NB4 (cell line): ENCODE results near the gene PRSS2.

Experiments
- CTCF ChIP-seq: IDR thresholded peaks from one replicate; pipeline ENCODE4 v1.5.1; 2012; ENCODE audit warnings: low read depth, low read length
- MAX ChIP-seq: IDR thresholded peaks from 2 replicates; pipeline ENCODE4 v1.6.1; 2011; ENCODE audit warnings: low read depth, low read length
- MYC ChIP-seq: IDR thresholded peaks from 2 replicates; pipeline ENCODE4 v1.6.1; 2011; ENCODE audit warnings: low read depth, low read length
- POLR2A ChIP-seq: IDR thresholded peaks from 2 replicates; pipeline ENCODE4 v1.6.1; 2011; ENCODE audit warnings: mild to moderate bottlenecking; ENCODE audit not compliant: insufficient read length; ENCODE audit errors: extremely low read depth

GRCh38 chr7:142733271-142733670 lies 37.5 kb upstream of the PRSS2 start:
- no peak for TF ChIP-seq CTCF
- no peak for TF ChIP-seq POLR2A
- no peak for TF ChIP-seq MYC
- no peak for TF ChIP-seq MAX
